Endometrium (tissue), 2 donors: ENCODE results near the gene XIRP1.

Source experiments
- FAIRE-seq: peaks from 2 replicates; lab custom pipeline; 2012; peaks lifted over from hg19 to GRCh38; lab: Jason Lieb, UNC
- donor health status: control.
- donor health status: control.

The XIRP1 gene

GRCh38 chr3:39166932-39167532, 25.4 kb downstream of the XIRP1 start:
- FAIRE-seq = no peak

- no peak for FAIRE-seq
Measured at GRCh38 chr3:39166134-39166710, 26.2 kb downstream of the XIRP1 start.

GRCh38 chr3:39165518-39165917, 26.9 kb downstream of the XIRP1 start:
- FAIRE-seq = no peak

GRCh38 chr3:39164414-39164813, 28.0 kb downstream of the XIRP1 start:
- no peak for FAIRE-seq

- FAIRE-seq = no peak
Measured at GRCh38 chr3:39158148-39158715, 34.2 kb downstream of the XIRP1 start.

- no peak for FAIRE-seq
Measured at GRCh38 chr3:39157359-39157758, 35.0 kb downstream of the XIRP1 start.

GRCh38 chr3:39156421-39156820, 36.0 kb downstream of the XIRP1 start:
- no peak for FAIRE-seq

- FAIRE-seq = no peak
Measured at GRCh38 chr3:39154280-39155021, 37.9 kb downstream of the XIRP1 start.

GRCh38 chr3:39153977-39154279, 38.5 kb downstream of the XIRP1 start:
- no peak for FAIRE-seq

GRCh38 chr3:39150803-39151631, 41.4 kb downstream of the XIRP1 start:
- FAIRE-seq = no peak

GRCh38 chr3:39150148-39150802, 42.1 kb downstream of the XIRP1 start:
- no peak for FAIRE-seq

GRCh38 chr3:39149498-39150147, 42.8 kb downstream of the XIRP1 start:
- FAIRE-seq = no peak

GRCh38 chr3:39149059-39149455, 43.3 kb downstream of the XIRP1 start:
- no peak for FAIRE-seq

GRCh38 chr3:39148435-39149058, 43.8 kb downstream of the XIRP1 start:
- FAIRE-seq = no peak

GRCh38 chr3:39147711-39148434, 44.5 kb downstream of the XIRP1 start:
- no peak for FAIRE-seq

- no peak for FAIRE-seq
Measured at GRCh38 chr3:39146611-39147591, 45.5 kb downstream of the XIRP1 start.

GRCh38 chr3:39146083-39146501, 46.3 kb downstream of the XIRP1 start:
- no peak for FAIRE-seq

- FAIRE-seq = no peak
Measured at GRCh38 chr3:39144748-39145380, 47.5 kb downstream of the XIRP1 start.
